RPMI7951 (cell line): ENCODE results near the gene LYVE1. TPM values are rescaled to one million over a fixed set of nuclear protein-coding genes. Genes with fewer than 3 reads are reported as not detected.

Experiments
- DNase-seq: peaks from one replicate; pipeline ENCODE4 v3.0.0-alpha.2; 2012; ENCODE audit warnings: low read depth
- total RNA-seq: library from RNA; depleted of rRNA; stranded (reverse); fragments of >200 nt; shearing (Covaris generic); gene quantifications from 2 replicates; pipeline ENCODE4 v1.2.3, GENCODE V29; 2014

LYVE1 gene
- total RNA-seq, 1 experiment from 2014 or later: 0.36 TPM

DNA sequence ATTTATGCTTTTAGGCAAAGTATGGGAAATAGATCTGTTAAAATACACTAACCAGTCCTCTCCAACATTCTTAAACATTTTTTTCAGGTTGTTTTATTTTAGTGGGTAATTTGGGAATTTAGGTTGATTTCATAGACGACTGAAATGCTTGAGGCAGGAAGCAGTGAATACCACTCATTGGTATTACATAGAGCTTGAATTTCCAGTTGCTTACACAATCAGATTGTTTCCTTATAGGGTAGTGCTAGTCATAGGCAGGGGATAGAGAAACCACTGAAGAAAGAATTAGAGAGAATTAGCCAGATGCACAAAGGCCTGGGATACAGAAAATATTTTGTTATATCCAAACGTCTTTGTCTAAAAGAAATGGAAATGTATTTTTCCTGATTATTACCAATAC lies 23.9 kb upstream of the LYVE1 start:
- peak; percentile 85 for DNase-seq

DNA sequence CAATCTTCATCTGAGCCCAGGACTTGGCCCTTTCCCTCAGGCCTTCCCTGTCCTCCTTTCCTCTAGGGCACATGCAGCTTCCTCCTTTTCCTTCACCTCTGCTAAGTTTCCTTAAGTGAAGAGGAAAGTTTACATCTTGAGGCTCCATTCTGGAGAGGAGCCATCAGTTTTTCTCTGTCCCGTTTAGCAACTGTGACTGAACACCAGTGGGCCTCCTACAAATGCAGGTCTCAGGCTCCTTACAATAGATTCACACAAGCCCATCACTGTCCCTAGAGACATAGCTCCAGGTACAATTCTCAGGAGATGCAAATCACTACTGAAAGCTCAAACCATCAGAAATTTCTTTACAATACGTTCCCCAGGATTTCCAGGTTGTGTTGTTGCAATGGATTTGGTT lies 23.3 kb upstream of the LYVE1 start:
- no peak for DNase-seq

DNA sequence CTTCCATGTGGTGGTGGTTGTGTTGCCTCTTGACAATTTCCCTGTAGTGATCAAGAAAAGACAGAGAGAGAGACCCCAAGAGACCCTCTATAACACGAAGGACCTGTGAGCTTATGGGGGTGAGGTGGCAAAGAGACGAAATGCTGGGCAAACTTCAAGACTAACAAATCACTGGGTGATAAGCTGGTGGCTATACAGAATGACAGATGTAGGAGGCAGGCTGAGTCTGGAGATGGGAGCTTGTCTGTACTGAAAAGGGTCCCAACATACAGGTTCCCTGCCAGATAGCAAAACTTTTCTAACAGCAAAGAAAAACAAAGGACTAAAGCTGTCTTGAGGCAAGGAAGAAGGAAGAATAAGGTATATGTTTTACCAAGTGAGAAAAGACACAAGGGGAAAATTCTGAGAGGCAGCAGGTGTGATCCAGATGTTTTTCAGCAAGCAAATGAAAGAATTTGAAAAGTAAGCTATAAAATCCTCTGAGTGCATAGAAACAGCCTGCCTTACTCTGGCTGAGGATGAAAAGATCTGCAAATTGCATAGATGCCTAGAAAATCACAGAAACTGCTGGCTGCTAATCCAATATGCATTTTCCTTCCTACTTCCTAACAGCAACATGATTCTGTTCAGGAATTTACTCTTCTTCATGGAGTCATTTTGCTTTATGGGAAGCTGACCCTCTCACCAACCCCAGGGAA lies 21.9 kb upstream of the LYVE1 start:
- no peak for DNase-seq

DNA sequence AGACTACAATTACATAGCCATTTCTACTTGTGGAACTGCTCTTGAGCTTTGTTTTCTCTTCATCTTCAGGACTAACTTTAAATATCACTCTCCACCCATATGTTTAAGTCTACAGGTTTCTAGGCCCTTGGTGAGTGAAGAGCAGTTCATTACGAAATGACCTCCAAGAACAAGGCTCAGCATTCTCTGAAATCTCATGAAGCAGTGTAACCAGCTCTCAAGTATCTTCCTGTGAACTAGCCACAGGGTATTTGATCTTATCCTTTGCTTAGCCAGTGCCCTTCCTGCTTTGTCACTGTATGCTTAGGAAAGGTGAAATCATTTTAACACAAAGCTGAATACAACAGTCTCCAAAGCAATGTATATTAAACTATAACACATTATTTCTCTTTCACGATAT lies 20.4 kb upstream of the LYVE1 start:
- no peak for DNase-seq

DNA sequence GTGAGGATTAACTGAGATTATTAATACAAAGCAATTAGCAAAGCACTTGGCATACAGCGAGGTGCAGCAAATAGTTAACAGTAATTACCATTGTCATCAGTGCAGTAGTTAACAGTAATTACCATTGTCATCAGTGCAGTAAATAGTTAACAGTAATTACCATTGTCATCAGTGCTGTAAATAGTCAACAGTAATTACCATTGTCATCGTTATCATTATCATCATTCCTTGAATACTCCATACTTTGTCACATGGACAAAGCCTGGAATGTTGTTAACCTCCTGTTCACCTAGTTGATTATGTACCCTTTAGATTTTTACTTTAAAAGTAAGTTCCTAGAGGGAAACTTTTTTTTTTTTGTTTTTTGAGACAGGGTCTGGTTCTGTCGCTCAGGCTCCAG lies 19.5 kb upstream of the LYVE1 start:
- no peak for DNase-seq

DNA sequence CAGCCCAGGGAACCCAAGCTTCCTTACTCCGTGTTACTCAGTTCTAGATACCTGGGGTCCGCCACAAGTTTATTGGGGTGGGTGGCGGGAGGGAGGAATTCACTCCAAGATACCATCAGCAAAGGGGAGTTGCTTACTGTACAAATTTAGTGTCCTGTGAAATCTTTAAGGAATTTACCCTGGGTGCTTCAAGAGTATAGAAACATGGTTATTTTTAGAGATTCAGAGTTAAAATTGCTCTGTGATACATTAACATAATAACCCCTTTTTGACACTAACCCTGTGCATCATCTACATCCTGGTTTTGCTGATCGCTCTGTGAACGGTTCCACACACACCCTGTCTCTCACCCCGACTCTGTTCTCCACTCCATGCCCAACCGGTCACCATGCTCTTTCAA lies 18.9 kb upstream of the LYVE1 start:
- no peak for DNase-seq

DNA sequence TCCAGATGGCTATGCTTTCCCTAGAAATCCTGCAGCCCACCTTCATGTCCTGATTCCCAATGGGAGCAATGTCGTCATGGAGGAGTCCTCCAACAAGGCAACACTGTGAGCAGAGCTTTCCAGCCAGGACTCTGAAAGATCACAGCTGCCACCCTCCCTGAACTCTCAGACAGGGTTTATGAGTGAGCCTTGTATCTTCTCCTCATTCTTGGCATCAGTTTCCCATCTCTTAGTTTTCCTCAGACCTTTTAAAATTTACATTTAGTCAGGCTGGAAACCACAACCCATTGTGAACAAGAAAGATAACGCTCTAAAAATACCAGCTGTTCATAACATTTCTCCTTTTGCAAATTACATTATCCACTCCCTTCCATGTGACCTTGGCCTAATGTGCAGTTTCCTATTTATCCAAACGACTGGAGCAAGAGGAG lies 15.6 kb upstream of the LYVE1 start:
- DNase-seq: peak; percentile 33

DNA sequence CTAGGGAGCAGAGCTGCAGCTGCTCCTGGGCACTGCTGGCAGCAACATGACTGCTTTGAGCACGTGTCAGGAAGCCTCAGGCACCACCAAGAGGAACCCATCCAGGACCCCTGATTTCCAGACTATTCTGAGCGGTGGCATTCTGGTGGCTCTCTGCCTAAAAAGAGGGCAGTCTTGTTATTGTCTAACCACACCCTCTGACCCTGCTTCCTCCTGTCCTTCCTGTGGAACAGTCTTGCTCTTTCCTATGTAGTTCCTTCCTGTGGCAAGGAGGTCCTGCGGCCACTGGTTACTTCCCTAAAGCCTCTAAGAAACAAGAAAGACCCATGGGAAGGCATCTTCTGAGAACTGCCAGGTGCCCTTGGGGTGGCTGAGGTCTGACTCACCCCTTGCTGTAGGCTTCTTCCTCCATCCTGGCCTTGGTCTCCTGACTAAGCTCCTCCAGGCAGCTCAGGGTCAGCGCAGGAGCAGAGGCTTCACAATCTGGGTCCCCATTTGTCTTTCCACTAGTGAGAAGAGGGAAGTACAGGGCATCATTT lies 13.1 kb upstream of the LYVE1 start:
- peak; percentile 72 for DNase-seq

DNA sequence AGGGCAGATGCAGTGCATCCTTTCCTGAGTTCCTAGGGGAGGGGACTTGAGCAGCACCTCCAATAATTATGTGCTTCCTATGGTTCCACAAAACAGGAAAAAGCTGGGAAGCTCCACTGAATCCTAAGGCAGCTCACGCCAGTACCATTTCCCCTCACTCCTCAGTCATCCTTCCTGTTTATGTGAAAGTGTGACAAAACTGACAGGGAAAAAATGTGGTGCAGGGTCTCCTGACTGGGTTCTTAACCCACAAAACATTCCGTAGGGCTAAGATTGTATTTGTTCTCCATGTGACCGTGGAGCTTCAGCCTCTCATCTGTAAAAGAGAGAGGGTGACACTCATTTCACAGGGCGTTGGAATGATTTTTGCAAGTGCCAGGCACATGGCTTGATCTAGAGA lies 12.2 kb upstream of the LYVE1 start:
- DNase-seq: no peak

DNA sequence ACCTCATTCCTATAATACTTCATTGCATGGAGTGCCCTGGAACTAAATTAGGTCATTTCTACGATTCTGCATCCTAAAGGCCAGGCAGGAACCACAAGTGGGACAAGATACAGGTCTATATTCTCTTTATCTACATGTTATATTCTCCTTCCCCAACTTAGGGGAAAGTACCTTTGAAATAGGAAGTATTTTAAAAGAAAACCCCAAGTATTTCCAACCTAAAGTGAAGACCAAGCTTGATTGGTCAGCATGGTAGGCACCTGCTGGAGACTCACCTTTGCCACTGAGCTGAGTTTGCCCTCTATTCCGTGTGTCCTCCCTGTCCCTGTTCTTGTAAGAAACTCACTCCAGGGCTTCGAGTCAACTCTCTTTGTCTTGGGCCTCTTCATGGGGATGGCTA lies 11.2 kb upstream of the LYVE1 start:
- DNase-seq: no peak

DNA sequence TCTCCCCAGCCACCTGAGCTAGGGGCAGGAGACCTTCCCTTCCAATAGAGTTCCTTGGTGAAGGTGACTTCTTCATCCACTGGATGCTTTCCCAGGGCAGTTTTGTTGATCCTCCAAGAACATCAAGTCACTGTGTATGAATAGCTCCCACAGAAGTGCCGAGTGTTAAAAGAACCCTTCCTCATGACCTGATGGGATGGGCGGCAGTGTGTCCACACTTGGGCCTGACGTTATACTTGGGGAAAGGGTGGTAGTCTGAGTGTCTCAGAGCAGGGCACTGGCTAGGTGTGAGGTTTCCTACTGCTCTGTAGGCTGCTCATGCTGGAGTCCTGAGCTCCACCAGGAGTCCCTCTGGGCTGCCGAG lies 7.6 kb upstream of the LYVE1 start:
- DNase-seq: no peak

DNA sequence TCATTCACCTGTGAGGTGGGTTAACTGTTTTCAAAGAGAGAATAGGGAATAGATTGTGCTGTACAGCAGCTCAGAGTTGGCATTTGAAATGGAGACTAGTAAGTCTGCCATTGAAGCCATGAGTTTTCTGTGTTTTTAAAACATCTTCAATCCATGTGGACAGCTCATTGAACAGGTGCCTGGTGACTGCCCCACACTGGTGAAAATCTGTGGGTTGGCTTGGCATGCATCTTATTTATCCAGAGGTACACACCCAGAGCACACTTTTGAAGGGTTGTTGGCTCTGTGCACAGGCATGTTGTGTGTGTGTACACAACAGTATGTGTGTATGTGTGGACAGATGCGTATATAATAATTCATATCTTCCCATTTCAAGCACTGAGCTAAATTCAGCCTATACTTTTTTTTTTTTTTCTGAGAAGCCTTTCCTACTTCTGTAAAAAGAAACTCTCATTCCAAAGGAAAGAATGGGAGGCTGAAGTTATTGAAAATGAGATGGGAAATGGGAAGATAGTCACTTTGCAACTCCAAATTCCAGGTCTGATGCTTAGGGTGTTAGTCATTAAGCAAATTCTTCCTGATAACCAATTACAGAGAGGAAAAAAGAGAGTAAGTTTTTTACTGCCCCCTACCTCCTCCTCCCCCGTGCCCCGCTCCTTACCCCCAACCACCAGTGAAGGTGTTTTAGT lies 7.0 kb upstream of the LYVE1 start:
- DNase-seq: no peak

DNA sequence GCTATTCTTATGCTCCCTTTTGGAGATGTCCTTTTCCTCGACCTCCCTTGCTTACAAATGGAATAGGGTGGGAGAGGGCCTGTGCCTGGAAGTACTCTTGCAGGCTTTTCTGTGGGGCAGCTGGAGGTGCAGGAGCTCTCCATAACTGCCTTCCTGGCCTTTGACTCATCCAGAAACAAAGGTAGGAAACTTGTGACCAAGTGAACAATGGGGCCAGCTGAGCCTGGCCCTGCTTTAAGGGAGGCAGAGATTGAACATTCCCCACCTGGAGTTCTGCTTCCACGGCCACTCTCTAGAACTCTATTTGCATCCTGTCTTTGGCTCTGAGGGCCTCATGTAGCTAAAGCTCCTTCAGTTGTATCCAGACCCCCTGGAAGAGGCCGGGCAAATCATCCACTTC lies 5.1 kb upstream of the LYVE1 start:
- DNase-seq: no peak

DNA sequence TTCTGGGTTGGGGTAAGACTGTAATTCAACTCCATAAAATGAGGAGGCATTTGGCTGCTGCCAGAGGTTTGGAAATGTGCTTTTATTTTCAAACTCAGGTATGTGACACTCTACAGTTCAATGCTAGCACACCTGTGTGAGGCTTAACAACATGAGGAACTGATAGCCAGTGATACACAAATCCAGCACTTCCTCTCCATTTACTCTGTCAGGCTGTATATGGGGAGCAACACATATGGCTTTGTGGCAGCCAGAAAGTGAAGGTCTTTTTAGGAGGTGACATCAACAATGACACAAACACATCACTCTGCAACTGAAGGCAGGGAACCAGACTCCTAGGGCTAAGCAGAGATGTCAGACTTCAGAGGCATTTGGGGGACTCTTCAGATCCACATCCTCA lies 4.6 kb upstream of the LYVE1 start:
- no peak for DNase-seq

DNA sequence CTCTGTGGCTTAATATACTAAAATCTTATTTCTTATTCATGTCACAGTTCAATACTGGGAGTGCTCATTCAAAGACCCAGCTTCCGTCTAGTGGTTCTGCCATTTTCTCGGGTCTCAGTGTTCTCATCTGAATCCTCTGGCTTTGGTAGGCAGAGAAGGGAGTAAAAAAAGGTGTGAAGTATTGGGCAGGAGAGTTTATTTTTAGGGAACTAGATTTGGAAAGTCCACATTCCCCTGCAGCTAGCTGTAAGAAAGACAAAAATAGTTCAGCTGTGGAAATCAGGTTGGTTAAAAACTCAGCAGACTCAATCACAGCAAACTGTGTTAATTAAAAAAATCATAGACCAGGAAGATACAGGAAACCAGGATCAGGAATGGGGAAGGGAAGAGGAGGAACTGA lies 4.1 kb upstream of the LYVE1 start:
- DNase-seq: no peak

DNA sequence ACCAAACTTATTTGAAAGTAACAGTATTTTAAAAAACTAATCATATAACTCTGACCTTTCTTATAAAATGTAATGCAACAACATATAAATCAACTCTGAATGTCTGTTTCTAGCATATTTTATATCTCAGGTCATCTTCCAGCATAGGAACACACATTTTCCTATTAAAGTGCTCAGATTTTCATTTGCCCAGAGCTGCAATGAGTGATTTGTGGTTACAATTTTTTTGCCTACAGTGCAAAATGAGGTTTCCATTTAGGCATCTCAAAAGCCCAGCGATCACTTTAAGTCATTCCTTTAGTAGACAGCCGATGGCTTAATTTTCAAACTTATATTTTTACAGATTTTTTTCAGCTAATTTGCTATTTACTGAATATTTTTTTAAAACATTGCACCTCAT lies 1.0 kb downstream of the LYVE1 start:
- DNase-seq: no peak

DNA sequence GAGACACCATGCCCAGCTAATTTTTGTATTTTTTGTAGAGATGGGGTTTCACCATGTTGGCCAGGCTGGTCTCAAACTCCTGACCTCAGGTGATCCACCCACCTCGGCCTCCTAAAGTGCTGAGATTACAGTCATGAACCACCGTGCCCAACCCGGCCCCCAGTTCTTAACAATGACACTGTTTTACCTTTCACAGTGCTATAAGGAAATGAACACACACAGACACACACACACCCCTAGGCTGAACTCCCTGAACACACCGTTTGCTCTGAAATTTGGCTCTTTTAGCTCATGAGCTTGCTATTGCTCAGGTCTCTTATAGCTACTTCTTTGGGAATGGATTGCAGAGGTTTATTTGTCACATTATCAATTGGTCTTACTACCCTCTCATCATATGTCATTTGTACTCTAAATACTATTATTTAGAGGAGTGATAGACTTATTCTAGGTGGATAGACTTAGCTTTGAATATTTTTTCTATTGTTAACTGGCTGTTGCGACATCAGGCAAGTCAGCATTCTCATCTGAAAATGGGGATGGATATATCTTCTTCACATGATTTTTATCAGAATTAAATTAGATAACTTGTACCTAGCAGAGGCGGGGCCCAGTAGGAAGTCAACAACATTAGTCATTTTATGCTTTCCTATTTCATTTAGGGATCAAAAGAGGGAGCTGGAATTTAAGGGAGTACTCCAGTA lies 2.1 kb downstream of the LYVE1 start:
- no peak for DNase-seq

DNA sequence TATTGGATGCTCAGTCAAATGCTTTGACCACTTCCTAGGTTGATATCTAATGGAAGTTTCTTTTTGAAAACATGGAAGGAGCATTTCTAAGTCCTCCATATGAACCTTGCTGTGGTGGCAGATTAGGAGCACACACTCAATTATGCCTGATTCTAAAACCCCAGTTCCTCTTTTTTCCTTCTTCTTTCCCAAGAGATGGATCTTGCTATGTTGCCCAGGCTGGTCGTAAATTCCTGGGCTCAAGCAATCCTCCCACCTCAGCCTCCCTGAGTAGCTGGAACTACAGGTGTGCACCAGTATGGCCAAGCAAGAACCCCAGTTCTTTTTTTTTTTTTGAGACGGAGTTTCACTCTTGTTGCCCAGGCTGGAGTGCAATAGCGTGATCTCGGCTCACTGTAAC lies 3.0 kb downstream of the LYVE1 start:
- DNase-seq: no peak

DNA sequence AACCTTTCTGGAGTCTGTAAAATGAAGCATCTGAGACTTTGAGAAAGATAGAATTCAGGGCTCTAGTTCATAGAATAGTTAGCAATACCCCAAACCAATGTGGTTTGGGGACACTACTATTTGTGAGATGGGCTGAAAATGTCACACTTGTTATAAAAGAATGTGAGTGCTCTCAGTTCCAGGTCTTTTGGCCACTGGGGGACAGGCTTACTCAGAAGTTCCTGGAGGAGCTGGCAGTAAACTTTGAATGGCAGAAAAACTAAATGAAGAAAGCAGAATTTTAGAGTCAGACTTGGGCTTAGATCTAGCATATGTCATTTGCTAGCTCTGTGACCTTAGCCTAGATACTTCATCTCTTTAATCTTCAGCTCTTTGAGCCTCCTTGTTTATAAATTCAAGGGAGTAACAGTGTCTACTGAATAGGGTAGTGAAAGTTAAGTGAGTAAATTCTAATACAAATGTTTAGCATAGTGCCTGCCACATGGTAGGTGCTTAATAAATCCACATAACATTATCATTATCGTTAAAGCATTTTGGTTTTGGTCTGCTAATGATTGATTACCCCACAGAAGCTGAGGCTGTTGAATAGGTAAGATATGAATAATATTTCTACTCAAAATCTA lies 3.7 kb downstream of the LYVE1 start:
- DNase-seq: peak; percentile 25

DNA sequence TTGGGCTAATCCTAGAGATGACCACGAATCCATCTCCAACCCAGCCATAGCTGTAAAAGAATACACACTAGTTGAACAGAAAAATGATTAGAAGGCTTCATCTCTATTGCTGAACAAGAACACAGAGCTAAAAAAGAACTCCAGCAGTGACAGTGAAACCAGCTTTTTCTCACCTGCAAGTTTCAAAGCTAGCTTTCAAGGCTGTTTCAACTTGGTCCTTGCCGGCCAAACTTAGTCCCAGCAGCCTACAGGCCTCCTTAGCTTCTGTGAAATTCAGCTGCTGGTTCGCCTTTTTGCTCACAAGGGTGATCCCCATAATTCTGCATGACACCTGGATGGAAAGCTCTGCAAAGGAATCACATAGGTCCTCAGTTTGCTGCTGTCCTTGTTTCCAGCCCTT lies 4.4 kb downstream of the LYVE1 start:
- DNase-seq: no peak

DNA sequence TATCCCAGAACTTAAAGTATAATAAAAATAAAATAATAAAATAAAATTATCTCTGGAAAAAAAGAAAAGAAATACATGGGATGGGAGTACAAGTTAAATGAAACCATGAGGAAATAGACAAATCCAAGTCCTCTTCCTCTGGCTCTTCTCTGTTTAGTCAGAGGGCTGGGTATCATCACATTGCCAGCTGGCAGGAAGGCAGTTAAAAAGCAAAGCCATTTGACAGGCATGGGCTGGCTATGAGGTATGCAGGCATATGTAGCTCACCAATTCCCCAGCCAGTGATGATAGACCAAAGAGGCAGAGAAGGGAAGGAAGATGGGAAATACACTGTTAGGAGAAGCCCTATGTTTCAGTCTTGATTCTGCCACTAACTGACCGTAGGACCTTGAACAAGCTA lies 6.5 kb downstream of the LYVE1 start:
- no peak for DNase-seq

DNA sequence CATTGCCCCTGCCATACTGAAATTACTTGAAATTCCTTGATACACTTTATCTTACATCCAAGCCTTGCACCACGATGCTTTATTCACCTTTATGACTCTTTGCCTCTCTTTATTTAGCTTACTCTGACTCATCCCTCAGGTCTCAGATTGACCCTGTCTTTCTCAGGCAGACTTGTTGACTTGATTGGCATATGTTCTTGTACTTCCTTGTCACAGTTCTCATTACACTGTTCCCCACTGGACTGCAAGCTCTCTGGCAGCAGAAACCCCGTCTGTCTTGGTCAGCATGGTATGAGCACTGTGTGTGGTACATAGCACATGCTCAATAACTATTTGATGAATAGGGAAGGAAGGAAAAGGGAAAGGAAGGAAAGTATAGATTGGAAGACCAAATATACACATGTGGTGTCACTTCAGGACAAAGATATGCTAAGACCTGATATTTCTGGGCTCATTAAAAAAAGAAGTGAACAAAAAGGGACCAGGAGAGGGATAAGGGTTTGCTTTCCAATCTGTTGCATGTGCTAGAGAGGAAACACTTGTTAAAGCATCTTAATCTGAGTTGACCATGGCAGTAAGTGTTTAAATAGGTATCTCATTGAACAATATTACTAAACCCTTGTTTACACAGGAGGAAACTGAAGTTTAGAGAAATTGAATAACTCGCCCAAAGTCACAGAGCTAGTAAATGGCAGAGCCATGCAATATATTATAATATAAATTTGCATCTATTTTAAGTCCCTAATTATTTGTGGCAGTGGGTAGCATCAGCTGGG lies 7.2 kb downstream of the LYVE1 start:
- DNase-seq: no peak
